Measurements from ENCODE around the gene TUBGCP6.

DNA sequence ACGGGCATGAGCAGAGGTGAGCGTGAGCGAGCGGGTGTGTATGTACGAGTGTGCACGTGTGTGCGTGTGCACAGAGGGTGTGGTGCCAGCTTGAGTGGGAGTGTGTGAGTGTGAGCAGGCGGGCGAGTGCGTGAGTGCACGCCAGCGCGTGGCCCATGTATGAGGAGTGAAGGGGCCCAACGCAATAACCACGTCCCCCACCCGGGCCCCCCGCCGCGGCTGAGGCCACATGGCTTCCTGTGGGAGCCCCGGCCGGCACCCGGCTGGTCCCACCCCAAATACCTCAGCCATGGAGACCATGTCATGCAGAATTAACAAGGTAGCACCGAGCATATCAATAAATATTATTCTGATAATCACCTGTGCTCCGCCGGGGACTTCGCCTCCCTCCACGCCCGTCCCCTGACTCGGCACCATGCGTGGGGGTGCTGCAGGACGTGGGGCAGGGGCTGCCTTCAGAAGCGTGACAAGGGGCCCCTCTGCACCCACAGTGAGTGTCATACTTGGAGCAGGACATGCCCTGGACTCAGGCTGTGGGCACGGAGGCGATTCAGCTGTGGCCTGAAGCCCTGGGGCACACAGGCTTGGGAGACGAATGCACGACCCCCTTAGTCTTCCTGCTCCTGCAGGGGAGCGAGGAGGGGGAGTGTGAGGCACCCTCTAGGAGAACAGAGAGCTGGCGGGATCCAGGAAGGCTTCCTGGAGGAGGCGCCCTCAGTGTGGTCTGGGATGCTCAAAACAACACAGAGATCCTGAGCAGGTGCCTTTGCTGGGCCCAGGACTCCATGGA lies 64.7 kb downstream of the TUBGCP6 start:
- no peak for TF ChIP-seq POLR2A (IDR thresholded peaks at IDR 0.05)
- TF ChIP-seq, protein P1, sequence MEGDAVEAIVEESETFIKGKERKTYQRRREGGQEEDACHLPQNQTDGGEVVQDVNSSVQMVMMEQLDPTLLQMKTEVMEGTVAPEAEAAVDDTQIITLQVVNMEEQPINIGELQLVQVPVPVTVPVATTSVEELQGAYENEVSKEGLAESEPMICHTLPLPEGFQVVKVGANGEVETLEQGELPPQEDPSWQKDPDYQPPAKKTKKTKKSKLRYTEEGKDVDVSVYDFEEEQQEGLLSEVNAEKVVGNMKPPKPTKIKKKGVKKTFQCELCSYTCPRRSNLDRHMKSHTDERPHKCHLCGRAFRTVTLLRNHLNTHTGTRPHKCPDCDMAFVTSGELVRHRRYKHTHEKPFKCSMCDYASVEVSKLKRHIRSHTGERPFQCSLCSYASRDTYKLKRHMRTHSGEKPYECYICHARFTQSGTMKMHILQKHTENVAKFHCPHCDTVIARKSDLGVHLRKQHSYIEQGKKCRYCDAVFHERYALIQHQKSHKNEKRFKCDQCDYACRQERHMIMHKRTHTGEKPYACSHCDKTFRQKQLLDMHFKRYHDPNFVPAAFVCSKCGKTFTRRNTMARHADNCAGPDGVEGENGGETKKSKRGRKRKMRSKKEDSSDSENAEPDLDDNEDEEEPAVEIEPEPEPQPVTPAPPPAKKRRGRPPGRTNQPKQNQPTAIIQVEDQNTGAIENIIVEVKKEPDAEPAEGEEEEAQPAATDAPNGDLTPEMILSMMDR (IDR thresholded peaks at IDR 0.05) = no peak

Data from heart left ventricle (tissue), 13 donors.